Activated CD4-positive, alpha-beta T cell treated with anti-CD3 and anti-CD28 coated beads, Interleukin-2, Interleukin-4, amounts not matched to agents 100 ng/mL and 50 ng/mL, durations not matched to agents 16 hours and 8 hours (primary cell): ENCODE data around the gene AKR1C4.

Experiments used
- DNase-seq: peaks from one replicate; pipeline ENCODE4 v3.0.0-alpha.2; 2020; ENCODE audit warnings: low spot score

Gene AKR1C4

DNA sequence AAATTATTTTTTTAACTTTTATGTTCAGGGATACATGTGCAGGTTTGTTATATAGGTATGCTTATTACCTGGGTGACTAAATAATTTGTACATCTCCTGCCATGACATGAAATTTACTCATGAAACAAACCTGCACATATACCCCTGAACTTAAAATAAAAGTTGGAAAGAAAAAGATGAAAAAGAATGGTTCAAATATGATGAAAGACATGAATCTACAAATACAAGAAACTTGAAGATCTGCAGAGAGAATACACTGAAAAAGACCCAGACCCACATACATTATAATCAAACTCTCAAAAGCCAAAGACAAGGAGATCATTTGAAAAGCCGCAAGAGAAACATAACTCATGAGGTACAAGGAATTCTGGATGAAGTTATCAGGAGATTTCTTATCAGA is 70.2 kb downstream of the AKR1C4 start:
- DNase-seq, result no peak

DNA sequence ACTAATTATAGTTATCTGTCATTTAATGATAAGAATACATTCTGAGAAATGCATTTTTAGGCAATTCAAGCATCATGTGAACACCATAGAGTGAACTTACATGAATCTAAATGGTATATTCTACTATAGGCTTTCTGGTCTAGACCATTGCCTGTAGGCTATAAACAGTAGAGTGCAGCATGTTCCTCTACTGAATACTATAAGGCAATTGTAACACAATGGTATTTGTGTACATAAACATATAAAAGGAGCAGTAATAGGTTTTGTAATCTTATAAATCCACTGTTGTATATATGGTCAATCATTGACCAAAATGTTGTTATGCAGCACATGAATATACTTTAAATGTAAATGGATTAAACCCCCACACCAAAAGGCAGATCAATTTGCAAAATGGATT is 71.6 kb downstream of the AKR1C4 start:
- no peak for DNase-seq
